Left ventricle myocardium superior (tissue), 1 donor: ENCODE results near the gene PYGB. TPM values are rescaled to one million over a fixed set of nuclear protein-coding genes. Genes with fewer than 3 reads are reported as not detected.
A peak's percentile ranks its signal among the peaks of the same experiment; 100 is the strongest.

Experiments used
- ATAC-seq: fragments of 200-7000 bp; cut with Tn5 transposase; one replicate; pipeline ENCODE4 v1.9.1; 2020; ENCODE audit warnings: mild to moderate bottlenecking, moderate library complexity
- DNase-seq: peaks from one replicate; pipeline ENCODE4 v3.0.0-alpha.2; 2020
- intact Hi-C: fragments of 100-400 bp; cut with micrococcal nuclease; formaldehyde crosslinking; loops from one replicate; pipeline ENCODE4 v1.11.0; 2022
- total RNA-seq: library from RNA; stranded (reverse); fragmentation: NEBNext Ultra II Directional; extraction: Animal tissue kit (Norgen Biotek cat#: 25700); gene quantifications from one replicate; pipeline ENCODE4 v1.2.1, GENCODE V29; 2021
- donor health status: DM: no; HTN: yes; CAD: no; lungs with severe emphysema.

The PYGB gene
- total RNA-seq, 1 donor from 2014 or later, result 205 TPM

GRCh38 chr20:25275813-25276532, 28.1 kb downstream of the PYGB start:
- intact Hi-C loops, result no loop called here
- ATAC-seq (no peak), DNase-seq (peak; percentile 11)

GRCh38 chr20:25276533-25277050, 28.7 kb downstream of the PYGB start:
- DNase-seq (peak; percentile 39), ATAC-seq (peak; percentile 2)
- intact Hi-C loops, result no loop called here

- peak; percentile 84 for DNase-seq
- intact Hi-C loops, result no loop called here
- peak; percentile 62 for ATAC-seq
These were observed 29.3 kb downstream of the PYGB start for GRCh38 chr20:25277051-25277801.

- no peak for ATAC-seq
- intact Hi-C loops, result no loop called here
These were observed 30.1 kb downstream of the PYGB start for GRCh38 chr20:25277941-25278521.

GRCh38 chr20:25278636-25279361, 30.9 kb downstream of the PYGB start:
- DNase-seq, result peak; percentile 17
- intact Hi-C loops, result no loop called here

More at GRCh38 chr20:25277941-25278521, 30.1 kb downstream of the PYGB start:
- peak; percentile 28 for DNase-seq

GRCh38 chr20:25279403-25279802, 31.5 kb downstream of the PYGB start:
- intact Hi-C loops, result no loop called here
- ATAC-seq (no peak), DNase-seq (peak; percentile 3)

More at GRCh38 chr20:25278636-25279361, 30.9 kb downstream of the PYGB start:
- no peak for ATAC-seq

- ATAC-seq (peak; percentile 8), DNase-seq (peak; percentile 54)
- intact Hi-C loops, result no loop called here
These were observed 32.2 kb downstream of the PYGB start for GRCh38 chr20:25280051-25280573.

- intact Hi-C loops, result no loop called here
- ATAC-seq (no peak), DNase-seq (peak; percentile 32)
These were observed 33.0 kb downstream of the PYGB start for GRCh38 chr20:25280574-25281535.

- no peak for ATAC-seq
- intact Hi-C loops, result no loop called here
- DNase-seq, result peak; percentile 30
These were observed 33.7 kb downstream of the PYGB start for GRCh38 chr20:25281541-25281991.

GRCh38 chr20:25282034-25282781, 34.3 kb downstream of the PYGB start:
- intact Hi-C loops, result no loop called here
- peak; percentile 25 for DNase-seq
- ATAC-seq, result no peak

- DNase-seq (peak; percentile 14), ATAC-seq (no peak)
- intact Hi-C loops, result no loop called here
These were observed 34.9 kb downstream of the PYGB start for GRCh38 chr20:25282796-25283195.

GRCh38 chr20:25283221-25283951, 35.5 kb downstream of the PYGB start:
- DNase-seq (peak; percentile 22), ATAC-seq (no peak)
- intact Hi-C loops, result no loop called here

GRCh38 chr20:25284131-25284601, 36.3 kb downstream of the PYGB start:
- ATAC-seq (no peak), DNase-seq (peak; percentile 15)

GRCh38 chr20:25285091-25285647, 37.3 kb downstream of the PYGB start:
- DNase-seq (peak; percentile 25), ATAC-seq (no peak)
- intact Hi-C loops, result no loop called here

More at GRCh38 chr20:25284131-25284601, 36.3 kb downstream of the PYGB start:
- intact Hi-C loops, result no loop called here

- peak; percentile 21 for DNase-seq
- ATAC-seq, result no peak
- intact Hi-C loops, result no loop called here
These were observed 38.2 kb downstream of the PYGB start for GRCh38 chr20:25285856-25286798.
